NCI-H2171 treated with DMSO at 0.1 percent for 48 hours (cell line): Measurements from ENCODE around the gene IKZF1.

Experiments
- DNase-seq: peaks from one replicate; lab custom pipeline; 2025; lab: John Stamatoyannopoulos, UW

Gene IKZF1

GRCh38 chr7:50376056-50376820, 71.7 kb downstream of the IKZF1 start:
- DNase-seq = no peak

DNA sequence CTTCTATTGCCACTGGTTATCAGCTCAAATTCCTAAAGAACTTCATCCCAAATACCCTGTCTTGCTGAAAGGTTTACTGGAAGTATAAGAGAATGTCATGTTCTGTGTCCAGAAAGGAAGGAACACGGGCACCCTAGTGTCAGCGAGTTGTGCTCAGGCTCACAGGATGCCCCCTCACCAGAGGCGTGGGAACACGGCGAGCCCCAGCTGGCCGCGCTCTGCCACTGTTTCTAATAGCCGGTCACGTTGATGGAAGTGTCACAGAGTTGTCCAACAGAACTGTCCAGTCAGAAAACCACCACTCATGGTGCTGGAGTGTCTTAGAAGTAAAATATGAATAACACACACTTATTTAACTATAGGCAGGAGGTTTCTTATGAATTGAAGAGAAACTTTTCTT, 72.8 kb downstream of the IKZF1 start:
- DNase-seq = no peak

DNA sequence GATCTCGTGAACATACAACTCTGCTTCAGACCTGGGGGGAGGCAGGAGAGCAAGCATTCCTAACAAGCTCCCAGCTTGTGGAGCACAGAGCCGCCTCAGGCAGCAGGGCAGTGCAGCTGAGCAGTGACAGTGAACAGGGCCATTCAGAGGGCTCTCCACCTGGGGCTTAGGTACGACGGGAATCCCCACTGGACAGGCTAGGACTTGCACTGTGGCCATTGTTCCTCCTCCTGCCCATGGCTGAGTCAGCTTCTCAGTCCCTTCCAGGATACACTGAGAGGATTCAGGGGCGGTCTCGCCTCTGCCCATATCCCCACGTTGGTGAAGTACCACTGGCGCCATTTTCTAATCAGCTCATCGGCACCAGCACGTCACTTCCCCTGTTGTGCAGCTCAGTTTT, 74.6 kb downstream of the IKZF1 start:
- no peak for DNase-seq

- no peak for DNase-seq
Observed at GRCh38 chr7:50379539-50379938, 75.0 kb downstream of the IKZF1 start.

DNA sequence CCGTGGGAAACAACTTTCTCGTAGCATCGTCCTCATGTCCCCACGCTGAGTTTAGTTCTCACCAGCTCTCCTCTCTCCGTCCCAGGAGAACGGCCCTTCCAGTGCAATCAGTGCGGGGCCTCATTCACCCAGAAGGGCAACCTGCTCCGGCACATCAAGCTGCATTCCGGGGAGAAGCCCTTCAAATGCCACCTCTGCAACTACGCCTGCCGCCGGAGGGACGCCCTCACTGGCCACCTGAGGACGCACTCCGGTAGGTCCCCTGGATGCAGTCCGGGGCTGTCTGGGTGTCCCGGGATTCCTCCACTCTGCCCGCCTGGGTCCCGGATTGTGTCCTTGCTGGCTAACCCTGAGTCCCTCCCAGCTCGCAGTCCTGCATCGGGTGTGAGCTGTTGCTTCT, 77.9 kb downstream of the IKZF1 start:
- DNase-seq = no peak

DNA sequence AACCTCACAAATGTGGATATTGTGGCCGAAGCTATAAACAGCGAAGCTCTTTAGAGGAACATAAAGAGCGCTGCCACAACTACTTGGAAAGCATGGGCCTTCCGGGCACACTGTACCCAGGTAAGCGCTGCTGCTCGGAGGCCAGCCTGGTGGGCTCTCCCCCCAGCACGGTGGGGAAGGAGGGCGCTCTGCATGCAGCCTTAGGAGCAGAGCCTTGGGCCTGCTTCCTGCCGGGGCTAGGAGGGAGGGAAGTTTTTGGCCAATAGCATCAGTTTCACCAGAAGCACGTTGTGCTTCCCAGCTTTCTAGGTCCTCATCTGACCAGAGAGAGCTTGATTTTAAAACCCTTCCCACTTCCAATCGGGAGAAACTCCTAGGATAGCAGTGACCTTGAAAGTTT, 82.8 kb downstream of the IKZF1 start:
- DNase-seq = no peak

GRCh38 chr7:50389961-50390360, 85.4 kb downstream of the IKZF1 start:
- DNase-seq = no peak

DNA sequence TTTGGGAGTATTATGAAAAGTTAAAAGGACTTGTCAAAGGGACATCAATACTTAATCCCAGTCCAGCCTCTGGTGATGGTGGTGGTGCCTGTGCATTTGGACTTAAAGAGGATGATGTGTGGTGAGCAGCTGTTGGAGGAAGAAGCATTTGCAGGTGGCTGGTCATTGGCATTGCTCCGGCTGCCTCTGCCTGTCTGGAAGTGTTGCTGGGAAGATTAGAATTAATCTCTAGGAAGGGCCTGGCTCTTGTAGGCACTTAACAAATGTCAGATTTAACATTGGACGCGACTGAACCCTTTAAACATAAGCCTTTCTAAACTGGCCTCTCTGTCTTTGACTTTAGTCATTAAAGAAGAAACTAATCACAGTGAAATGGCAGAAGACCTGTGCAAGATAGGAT, 86.9 kb downstream of the IKZF1 start:
- no peak for DNase-seq

DNA sequence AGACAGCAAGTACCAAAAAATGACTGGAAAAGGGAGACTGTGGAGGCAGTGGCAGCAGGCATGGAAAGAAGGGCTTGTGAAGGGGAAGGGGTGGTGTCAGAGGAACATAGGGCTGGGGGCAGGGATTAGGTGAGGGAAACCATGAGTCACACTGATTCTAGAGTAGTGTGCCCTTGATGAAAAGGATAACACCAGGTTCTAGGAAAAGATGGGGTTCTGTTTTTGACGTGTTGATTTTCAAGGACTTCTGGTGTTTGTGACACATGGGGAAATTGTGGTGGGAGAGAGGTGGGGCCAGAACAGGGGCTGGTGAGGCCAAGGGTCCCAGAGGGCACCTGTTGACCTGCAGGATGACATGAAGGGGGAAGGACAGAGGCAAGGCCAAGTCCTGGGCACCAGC, 88.6 kb downstream of the IKZF1 start:
- no peak for DNase-seq

DNA sequence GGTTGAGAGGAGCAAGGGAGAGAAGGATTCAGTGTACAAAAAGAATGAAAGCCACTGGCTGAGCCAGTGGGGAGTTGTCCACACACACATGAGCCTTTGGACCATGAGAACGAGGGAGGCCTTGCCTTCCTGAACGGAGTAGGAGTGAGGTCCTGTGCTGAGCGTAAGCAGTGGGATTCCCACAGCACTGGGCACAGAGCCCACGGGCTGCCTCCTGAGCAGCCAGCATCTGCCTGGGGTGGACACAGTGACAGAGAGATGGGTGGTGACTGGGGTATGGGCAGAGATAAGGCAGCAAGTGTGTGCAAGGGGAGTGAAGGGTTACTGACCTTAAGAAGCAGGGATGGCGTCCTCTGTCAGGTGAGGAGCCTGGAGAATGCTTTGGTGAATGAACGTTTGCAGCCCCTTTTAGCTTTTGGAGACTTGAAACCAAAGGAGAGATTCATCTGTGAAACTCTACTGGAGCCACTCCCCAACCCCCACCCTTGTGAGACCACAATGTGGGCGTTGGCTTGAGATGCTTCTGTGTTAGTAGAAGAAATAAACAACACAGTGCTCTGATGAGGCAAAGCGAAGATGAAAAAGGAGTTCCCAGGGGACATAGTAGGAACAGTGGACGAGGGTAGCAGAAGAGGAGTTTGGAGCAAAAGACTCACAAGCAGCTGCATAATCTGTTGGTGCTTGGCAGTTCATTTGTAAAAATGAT, 89.2 kb downstream of the IKZF1 start:
- no peak for DNase-seq

DNA sequence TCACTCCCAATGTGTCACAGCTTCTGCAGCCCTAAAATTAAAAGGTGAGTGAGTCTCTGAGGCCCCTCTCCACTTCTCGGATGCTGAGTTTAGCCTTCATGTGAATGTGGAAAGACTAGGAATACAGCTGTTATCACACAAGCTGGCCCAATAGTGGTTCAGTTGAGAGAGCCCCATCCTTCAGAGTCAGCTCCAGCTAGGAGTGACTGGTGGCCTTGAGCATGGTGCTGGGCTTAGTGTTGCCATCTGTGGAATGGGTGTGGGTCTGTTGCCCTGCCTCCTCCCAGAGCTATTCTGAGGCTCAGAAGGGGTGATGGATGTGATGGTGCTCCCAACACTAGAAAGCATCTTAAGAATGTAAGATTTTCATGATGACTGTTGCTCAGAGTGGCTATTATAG, 89.8 kb downstream of the IKZF1 start:
- DNase-seq = no peak

GRCh38 chr7:50396856-50397255, 92.3 kb downstream of the IKZF1 start:
- DNase-seq = no peak

- no peak for DNase-seq
Observed at GRCh38 chr7:50397320-50397970, 92.9 kb downstream of the IKZF1 start.

GRCh38 chr7:50397971-50398324, 93.4 kb downstream of the IKZF1 start:
- DNase-seq = no peak

DNA sequence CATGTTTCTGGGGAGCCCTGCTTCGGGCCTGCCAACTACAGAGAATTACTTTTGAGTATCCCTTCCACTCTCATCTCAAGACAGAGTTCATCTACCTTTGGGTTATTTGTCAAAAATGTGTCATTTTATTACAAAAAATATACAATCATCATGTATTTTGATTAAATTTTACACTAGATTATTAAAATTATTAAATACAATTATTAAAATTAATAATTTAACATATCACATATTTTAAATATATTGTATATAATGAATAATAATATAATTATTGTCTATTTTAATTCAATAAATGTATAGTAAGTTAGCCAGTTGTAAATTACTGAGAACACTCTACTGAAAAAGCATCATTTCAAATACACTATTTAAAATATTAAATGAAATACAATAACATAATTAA, 94.7 kb downstream of the IKZF1 start:
- DNase-seq = no peak

GRCh38 chr7:50399635-50400034, 95.1 kb downstream of the IKZF1 start:
- no peak for DNase-seq

GRCh38 chr7:50400114-50400513, 95.6 kb downstream of the IKZF1 start:
- DNase-seq = no peak

- no peak for DNase-seq
Observed at GRCh38 chr7:50404392-50404791, 99.9 kb downstream of the IKZF1 start.

- DNase-seq = no peak
Observed at GRCh38 chr7:50405221-50405620, 100.7 kb downstream of the IKZF1 start.

- no peak for DNase-seq
Observed at GRCh38 chr7:50406935-50407334, 102.4 kb downstream of the IKZF1 start.

DNA sequence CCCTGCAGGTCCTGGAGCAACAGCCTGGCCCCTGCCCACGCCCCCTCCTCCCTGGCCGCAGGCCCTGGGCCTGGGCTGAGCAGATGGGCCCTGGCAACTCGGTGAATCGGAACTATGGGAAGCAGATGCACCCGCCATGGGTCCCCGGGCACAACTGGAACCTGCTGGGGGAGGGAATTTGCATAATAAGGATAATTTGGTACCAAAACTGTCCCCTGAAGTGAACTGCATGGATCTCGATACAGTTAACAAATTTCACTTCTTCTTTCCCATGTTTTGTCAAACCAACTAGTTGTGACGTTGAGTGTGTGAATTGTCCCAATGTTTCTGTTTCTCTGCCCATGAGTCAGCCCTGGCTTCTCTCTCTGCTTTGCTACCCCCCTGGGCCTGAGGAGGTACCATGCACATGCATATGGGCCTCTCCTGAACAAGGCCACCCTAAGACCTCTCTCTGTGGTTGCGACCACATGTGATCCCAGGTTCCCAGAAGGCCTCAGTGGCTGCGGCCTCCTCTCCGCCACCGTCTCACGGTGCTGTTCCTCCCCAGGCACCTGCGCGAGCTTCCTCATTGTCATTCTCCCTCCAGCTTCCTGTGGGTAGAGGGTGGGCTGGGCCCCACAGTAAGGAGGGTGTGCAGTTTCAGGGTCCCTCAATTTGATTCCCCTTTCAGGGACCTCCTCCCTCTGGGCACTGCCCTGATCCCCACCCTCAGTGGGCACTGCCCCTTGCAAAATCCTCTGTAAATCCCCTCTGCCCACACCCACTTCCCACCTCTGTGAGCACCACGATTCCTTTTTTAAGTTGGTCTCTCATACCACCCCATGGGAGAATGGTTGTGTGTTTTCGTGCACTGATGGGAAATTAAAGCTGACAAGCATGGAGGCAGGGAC, 105.6 kb downstream of the IKZF1 start:
- no peak for DNase-seq

DNA sequence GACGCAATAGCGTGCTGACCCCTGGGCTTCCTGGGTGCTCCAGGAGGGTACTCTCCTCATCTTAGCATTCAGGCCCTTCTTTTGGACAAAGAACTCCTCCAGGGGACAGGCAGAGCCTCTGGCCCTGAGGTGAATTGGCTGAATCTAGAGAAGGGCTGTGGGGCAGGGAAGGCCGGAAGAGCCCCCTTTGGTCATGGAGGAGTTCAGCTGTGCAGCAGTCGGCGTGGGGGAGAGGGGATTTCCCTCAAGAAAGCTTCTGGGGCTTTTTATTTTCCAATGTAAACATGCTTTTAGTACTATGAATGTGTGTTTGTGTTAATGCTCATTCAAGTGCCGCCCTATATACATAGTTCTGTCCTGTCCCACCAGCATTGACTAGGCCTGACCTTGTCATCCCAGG, 106.8 kb downstream of the IKZF1 start:
- DNase-seq = no peak
